Hepatic stellate cell (primary cell): Measurements from ENCODE around the gene TJP2.
"Not testable (repeated sequence)": the region's sequence is repeated elsewhere in the genome, so short reads cannot be mapped to it uniquely, and the experiment has no call there.

Experiments
- DNase-seq: peaks from one replicate; pipeline ENCODE4 v3.0.0; 2011; ENCODE audit warnings: low spot score

TJP2 gene

DNA sequence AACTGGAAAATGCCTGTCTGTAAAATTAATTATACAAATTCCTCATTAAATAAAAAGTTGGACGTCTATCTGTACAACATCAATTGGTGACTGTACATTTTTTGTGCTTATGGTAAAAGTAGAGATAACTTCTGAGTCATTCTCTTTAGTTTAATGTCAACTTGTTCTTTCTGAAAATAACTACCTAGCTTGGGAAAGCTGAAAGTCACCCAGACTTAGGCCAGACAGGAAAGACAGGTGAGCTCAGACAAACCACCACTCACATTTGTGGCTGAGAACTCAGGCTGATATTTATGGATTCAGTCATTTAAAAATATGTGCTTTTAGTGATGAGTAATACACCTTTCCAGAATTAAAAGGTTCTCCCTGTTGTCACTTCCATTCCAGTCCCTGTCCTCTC is 119.1 kb downstream of the TJP2 start:
- DNase-seq, result no peak

DNA sequence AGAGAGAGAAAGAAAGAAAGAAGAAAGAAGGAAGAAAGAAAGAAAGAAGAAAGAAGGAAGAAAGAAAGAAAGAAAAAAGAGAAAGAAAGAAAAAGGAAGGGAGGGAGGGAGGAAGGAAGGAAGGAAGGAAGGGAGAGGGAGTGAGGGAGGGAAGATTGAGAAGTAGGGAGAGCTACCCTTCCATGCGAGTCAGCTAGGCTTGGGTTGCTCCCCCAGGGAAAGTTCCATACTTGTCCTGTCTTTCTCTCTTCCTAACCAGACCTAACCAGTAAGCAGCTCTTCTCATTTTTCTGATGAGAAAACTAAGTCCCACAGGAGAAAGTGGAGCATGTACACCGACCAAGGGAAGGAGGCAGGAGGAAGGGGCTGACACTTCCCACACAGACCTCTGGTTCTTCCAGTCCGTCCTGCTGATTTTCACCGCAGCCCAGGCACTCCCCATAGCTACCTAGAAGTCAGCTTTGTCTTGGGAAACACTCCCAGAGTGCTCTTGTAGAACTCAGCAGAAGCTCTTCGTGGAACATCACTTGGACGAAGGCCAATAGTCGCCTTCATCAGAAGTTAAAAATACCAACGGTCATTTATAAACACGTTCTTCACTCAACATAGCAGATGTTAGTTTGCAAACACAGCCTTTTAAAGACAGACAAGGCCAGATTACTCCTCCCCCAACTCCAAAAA is 121.9 kb downstream of the TJP2 start:
- no peak for DNase-seq

DNA sequence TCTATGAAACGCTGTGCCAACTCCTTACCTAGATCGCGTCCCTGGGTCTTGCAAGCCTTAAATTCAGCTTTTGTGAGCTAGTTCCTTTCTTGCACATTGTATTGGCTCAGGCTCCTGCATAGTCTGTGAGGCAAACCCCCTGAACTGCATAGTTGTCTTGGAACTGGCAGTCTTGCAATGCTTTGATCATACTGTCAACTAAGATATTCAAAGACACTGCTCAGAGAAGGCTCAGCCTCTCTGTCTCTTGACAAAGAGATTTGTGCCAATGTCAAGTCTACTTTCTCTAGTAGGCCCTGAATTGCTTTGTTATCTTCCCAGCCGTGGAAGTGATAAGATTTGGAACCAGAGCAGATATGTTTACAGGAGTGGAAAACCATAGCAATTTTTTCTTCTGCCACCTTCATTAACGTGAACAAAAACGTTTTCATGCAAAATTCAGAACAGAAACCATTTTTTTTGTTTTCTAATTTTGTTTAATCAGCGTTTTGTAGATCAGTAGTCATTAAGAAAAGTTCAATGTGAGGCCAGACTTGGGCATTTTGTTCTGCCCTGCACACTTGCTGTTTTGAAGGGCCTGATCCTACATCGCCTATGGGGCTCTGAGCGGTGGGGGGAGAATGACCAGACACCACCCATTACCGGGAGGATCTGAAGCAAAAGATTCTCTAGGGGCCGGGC is 123.4 kb downstream of the TJP2 start:
- DNase-seq, result no peak

DNA sequence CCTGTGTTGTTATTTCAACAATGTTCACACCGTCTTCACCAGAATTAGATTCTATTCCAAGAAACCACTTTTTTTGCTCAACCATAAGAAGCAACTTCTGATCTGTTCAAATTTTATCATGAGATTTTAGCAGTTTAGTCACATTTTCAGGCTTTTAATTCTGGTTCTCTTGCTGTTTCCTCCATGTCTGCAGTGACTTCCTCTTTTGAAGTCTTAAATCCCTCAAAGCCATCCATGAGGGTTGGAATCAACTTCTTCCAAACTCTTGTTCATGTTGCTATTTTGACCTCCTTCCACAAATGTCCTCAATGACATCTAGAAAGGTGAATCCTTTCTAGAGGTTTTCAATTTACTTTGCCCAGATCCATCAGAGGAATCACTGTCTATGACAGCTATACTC is 125.2 kb downstream of the TJP2 start:
- DNase-seq, result no peak

DNA sequence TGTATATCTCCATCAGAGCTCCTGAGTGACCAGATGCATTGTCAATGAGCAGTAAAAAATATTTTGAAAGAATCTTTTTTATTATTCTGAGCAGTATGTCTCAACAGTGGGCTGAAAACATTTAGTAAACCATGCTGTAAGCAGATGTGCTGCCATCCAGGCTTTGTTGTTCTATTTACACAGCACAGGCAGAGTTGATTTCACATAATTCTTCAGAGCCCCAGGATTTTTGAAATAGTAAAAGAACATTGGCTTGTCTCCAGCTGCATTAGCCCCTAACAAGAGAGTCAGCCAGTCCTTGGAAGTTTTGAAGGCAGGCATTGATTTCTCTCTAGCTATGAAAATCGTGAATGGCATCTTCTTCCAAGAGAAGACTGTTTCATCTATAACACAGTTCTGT is 125.7 kb downstream of the TJP2 start:
- DNase-seq, result no peak

DNA sequence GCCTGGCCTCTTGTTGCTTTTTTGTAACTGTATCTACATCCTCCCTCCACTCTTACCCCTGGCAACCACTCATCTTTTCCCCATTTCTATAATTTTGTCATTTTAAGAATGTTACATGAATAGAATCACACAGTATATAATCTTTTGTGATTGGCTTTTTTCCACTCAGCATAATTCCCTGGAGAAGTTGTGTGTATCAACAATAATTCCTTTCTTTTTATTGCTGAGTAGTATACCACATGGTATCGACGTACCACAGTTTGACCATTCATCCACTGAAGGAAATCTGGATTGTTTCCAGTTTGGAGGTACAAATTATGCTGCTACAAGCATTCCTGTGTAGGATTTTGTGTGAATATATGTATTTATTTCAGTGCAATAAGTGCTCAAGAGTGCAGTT is 129.3 kb downstream of the TJP2 start:
- DNase-seq, result no peak

DNA sequence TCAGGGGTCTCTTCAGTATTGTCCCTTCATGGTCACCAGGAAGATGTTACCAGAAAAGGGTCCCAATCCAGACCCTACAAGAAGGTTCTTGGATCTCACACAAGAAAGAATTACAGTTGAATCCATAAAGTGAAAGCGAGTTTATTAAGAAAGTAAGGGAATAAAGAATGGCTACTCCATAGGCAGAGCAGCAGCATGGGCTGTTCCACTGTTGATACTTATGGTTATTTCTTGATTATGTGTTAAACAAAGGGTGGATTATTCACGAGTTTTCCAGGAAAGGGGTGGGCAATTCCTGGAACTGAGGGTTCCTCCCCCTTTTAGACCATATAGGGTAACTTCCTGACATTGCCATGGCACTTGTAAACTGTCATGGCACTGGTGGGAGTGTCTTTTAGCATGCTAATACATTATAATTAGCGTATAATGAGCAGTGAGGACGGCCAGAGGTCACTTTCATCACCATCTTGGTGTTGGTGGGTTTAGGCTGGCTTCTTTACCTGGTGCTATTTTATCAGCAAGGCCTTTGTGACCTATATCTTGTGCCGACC is 132.9 kb downstream of the TJP2 start:
- DNase-seq, result not testable (repeated sequence)

DNA sequence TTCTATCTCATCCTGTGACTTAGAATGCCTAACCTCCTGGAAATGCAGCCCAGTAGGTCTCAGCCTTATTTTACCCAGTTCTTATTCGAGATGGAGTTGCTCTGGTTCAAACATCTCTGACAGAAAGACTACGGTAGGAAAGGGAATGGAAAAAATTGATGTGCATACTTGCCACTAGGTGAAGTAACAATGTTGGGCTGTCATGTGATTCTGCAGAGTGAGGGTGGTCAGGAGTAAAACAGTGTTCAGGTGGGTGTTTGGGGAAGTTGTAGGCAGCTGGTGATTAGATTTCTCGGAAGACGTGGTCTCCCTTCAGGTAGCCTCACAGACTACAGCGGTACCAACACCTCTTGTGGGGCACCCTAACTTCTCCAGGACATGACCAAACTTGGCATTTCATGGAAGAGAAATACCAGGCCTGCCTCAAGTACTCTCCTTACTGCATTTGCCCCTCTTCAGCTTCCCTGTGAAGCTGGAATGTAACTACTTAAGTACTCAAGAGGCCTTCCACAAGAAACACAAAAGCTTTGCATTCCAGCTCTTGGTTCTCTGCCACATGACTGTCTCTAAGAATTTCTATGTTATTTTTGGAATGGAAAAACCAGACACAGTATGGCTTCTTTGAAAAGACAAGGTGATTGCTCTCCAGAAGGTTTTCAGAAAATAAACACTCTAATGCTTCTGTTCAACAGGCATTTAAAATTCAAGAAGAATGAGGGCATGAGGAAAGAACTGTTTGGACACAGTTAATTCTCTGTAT is 133.5 kb downstream of the TJP2 start:
- no peak for DNase-seq

DNA sequence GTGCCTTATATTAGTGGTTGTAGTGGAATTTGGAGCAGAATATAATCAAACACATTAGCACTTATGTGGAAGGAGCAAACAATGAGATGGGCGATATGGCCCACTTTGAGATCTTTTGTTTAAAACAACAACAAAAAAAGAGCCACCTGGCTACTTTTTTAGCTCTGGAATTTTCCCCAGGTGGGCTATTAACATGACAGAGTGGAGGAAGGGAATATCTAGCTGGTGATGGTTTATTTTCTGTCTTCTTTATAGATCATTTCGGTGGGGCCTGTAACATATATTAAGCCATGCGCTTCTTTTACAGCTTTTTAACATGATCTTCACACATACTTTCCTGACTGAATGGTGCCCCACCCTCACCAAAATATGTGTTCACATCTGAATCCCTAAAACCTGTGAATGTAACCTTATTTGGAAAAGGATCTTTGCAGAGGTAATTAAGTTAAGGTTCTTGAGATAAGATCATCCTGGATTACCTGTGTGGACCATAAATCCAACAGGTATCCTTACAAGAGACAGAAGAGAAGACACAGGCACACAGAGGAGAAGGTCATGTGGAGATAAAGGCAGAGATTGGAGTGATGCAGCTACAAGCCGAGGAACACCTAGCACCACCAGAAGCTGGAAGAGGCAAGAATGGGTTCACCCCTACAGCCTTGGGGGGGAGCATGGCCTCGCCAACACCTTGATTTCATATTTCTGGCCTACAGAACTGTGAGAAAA is 134.3 kb downstream of the TJP2 start:
- DNase-seq, result no peak

DNA sequence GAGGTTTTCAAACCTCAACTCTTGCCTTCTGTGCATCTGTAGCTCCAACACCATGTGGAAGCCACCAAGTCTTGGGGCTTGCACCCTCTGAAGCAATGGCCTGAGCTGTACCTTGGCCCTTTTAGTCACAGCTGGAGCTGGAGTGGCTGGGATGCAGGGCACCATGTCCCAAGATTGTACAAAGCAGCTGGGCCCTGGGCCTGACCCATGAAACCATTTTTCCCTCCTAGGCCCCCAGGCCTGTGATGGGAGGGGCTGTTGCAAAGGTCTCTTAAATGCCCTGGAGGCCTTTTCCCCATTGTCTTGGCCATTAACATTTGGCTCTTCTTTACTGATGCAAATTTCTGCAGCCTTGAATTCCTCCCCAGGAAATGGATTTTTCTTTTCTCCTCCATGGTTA is 139.1 kb downstream of the TJP2 start:
- no peak for DNase-seq

DNA sequence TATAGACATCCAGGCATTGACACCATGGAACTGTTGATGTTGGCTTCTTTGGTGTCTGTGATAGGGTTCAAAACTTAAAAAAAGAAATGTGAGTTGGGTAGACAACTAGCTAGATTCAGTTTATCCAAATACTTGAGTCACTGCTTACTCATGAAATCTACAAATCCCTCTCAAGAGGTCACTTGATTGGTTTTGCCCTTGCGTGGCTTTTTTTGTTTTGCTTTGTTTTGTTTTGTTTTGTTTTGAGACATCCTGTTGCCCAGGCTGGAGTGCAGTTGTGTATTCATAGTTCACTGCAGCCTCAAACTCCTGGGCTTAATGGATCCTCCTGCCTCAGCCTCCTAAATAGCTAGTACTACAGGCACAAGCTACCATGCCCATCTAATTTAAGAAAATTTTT is 140.5 kb downstream of the TJP2 start:
- DNase-seq, result no peak

DNA sequence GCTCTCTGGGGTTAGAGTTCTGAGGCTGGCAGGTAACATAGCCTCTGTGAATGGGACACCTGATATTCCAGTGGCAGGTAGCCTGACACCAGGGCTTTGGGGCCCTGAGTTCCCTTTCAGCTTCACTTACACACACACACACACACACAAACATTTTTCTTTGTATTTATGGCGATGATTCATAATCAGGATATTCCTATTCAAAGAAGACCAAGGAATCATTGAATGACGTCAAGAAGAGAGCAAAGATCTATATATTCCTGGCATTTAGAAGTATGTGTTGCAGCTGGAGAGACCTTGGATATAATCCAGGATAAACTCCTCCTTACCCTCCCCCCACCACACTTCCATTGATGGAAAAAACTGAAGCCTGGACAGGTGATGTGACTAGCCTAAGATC is 143.0 kb downstream of the TJP2 start:
- no peak for DNase-seq

DNA sequence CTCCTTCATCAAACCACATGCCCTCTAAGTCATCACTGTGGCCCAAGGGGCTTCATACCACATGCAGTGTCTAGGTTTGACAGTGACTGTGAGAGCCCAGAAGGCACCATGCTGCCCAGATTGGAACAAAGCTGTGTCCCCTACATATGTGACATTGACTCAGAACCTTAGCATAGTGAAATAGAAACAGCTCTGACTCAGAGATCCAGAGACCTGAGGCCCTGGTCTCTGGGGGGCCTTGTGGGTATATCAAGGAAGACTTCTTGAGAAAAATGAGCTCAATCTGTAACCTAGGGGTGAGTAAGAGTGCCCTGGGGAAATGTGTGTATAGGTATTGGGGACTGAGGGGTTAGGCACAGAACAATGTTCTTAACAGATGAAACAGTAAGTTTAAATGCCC is 143.8 kb downstream of the TJP2 start:
- DNase-seq, result no peak

DNA sequence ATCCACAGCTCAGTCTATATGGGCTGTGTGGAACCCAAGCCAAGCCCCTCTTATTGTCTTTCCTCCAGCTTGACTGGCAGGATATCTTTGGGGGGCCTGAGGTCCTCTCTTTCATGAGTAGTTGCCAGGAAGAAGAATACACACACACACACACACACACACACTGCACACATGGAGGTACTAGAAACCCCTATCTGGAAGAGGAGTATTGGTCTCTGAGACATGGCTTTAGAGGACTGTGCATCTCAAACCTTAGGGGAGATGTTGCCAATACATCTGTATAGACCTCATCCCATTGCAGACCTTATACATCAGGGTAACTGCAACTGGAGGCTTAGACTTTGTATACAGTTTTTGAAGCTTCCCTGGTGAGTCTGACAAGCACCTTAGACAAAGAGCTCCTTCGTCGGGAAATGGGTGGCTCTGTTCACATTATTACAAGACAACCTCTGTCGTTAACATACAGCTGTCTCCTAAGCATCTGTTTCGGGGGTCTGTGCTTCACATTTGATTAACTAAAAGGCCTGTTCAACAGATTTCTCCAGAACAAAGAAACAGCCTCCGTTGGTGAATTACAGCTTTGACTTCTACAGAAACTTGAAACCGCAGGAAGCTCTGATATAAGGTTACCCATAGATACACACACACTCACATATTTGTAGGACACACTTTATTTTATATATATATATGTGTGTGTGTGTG is 145.4 kb downstream of the TJP2 start:
- DNase-seq, result no peak

DNA sequence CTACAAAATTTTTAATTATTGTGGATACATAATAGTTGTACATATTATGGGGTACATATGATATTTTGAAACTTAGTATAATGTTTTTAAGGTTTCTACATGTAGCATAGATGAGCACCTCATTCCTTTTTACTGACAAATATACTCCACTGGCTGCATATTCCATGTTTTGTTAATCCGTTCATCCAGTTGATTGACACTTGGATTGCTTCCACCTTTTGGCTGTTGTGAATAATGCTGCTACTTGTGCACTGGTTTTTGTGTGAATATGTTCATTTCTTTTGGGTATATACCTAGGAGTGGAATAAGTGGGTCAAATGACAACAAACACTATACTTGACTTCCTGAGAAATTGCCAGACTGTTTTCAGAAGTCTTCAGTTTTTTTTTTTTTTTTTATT is 148.2 kb downstream of the TJP2 start:
- no peak for DNase-seq

DNA sequence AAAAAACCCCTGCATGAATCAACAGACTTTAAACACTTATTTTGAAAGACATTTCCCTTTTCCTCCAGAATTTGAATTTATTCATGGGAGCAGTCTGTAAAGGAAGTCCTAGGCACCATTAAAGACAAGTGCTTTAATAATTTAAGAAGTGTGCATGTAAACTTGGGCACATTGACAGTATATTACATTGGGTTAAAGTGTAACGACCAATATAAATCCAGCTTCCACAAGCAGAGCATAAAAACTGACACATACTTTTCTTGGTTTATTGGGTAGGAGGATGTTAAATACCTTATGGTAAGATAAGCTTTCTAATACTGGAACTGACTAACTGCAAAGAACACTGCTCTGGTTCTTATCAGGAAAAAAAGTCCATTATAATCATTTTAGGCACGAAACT is 149.8 kb downstream of the TJP2 start:
- DNase-seq, result no peak
